Measurements from ENCODE around the gene PPT2. TPM values are rescaled to one million over a fixed set of nuclear protein-coding genes. Genes with fewer than 3 reads are reported as not detected.

The PPT2 gene
- total and polyA plus RNA-seq, 2 of the 13 experiments (the other 11 are each of a cell fraction or from before 2014, with no cell fraction given): 39.2 to 61.8 TPM

DNA sequence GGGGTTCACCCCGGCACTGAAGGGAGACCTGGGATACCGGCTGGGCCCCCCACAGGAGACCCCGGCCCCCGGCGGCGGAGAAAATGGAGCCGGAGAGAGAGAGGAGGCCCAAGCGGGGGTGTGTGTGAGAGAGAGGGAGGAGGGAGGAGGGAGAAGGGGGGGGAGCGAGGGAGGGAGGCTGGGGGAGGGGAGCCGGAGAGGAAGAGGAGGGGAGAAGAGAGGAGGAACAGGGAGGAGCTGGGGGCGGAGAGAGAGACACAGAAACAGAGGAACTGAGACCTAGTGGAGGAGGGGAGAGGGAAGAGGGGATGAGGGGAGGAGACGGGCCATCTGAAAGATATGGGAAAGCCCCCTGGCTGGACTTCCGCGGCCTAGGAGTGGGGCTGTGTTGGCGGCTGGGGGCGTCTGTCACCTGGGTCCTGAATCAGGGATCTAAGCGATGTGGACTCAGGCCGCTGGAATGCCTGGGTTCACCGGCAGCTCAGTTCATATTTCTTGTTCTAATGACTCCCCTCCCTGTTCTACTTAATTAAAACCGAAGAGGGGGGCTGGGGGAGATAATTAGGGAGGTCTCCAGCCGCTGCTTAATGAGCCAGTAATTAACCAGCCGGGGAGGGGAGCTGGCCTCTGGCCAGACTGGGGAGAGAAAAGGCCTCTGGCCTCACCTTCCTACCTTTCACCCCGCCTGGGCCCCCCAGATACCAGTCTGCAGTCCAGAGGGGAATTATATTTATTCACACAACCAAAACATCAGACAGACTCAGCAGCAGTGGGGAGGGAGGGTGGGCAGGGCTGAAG is 36.3 kb downstream of the PPT2 start, which contains the start of gene PBX2 (continued):
- TF ChIP-seq NFKB2 (CRISPR knock-in tag; IDR thresholded peaks at IDR 0.05; ENCODE audit: borderline replicate concordance) (peak; percentile 85; the same call in 1 of the 2 replicates), ZNF3 (CRISPR knock-in tag; IDR thresholded peaks at IDR 0.05) (0 out of 2 replicates have a peak, but pooled peaks have one; percentile 14), MAZ (IDR thresholded peaks at IDR 0.05; ENCODE audit: borderline replicate concordance, low read depth, low read length) (peak; percentile 88; the same call in 1 of the 2 replicates), MAZ (CRISPR knock-in tag; IDR thresholded peaks at IDR 0.05; ENCODE audit: low read depth) (peak; percentile 69; the same call in 1 of the 2 replicates), ZNF761 (CRISPR knock-in tag; conservative IDR thresholded peaks at IDR 0.05) (0 out of 2 replicates have a peak, but pooled peaks have one; percentile 47), PRPF4 (IDR thresholded peaks at IDR 0.05; ENCODE audit: low read depth, low read length, poor library complexity, severe bottlenecking) (peak; percentile 55), ZNF713 (CRISPR knock-in tag; IDR thresholded peaks at IDR 0.05) (0 out of 2 replicates have a peak, but pooled peaks have one; percentile 82), ZNF83 (CRISPR knock-in tag; IDR thresholded peaks at IDR 0.05; ENCODE audit: borderline replicate concordance) (0 out of 2 replicates have a peak, but pooled peaks have one; percentile 35), ZNF776 (CRISPR knock-in tag; IDR thresholded peaks at IDR 0.05) (0 out of 2 replicates have a peak, but pooled peaks have one; percentile 61), MTA1 (CRISPR knock-in tag; IDR thresholded peaks at IDR 0.05; ENCODE audit: borderline replicate concordance) (peak; percentile 45; the same call in 1 of the 2 replicates), ZNF441 (CRISPR knock-in tag; IDR thresholded peaks at IDR 0.05; ENCODE audit: borderline replicate concordance) (peak; percentile 50; the same call in 1 of the 2 replicates), RELA (CRISPR knock-in tag; IDR thresholded peaks at IDR 0.05) (peak; percentile 88; the same call in 1 of the 2 replicates), GATAD1 (CRISPR knock-in tag; IDR thresholded peaks at IDR 0.05) (peak; percentile 66; the same call in 1 of the 2 replicates), CBFB (CRISPR knock-in tag; IDR thresholded peaks at IDR 0.05) (0 out of 2 replicates have a peak, but pooled peaks have one; percentile 47), ZMAT3 (CRISPR knock-in tag; conservative IDR thresholded peaks at IDR 0.05) (0 out of 2 replicates have a peak, but pooled peaks have one; percentile 47), ZKSCAN8 (CRISPR knock-in tag; IDR thresholded peaks at IDR 0.05; ENCODE audit: borderline replicate concordance) (0 out of 2 replicates have a peak, but pooled peaks have one; percentile 29), JARID2 (CRISPR knock-in tag; IDR thresholded peaks at IDR 0.05; ENCODE audit: insufficient replicate concordance) (peak; percentile 61), POGZ (CRISPR knock-in tag; IDR thresholded peaks at IDR 0.05) (peak; percentile 39)
- TF ChIP-seq, protein P1, sequence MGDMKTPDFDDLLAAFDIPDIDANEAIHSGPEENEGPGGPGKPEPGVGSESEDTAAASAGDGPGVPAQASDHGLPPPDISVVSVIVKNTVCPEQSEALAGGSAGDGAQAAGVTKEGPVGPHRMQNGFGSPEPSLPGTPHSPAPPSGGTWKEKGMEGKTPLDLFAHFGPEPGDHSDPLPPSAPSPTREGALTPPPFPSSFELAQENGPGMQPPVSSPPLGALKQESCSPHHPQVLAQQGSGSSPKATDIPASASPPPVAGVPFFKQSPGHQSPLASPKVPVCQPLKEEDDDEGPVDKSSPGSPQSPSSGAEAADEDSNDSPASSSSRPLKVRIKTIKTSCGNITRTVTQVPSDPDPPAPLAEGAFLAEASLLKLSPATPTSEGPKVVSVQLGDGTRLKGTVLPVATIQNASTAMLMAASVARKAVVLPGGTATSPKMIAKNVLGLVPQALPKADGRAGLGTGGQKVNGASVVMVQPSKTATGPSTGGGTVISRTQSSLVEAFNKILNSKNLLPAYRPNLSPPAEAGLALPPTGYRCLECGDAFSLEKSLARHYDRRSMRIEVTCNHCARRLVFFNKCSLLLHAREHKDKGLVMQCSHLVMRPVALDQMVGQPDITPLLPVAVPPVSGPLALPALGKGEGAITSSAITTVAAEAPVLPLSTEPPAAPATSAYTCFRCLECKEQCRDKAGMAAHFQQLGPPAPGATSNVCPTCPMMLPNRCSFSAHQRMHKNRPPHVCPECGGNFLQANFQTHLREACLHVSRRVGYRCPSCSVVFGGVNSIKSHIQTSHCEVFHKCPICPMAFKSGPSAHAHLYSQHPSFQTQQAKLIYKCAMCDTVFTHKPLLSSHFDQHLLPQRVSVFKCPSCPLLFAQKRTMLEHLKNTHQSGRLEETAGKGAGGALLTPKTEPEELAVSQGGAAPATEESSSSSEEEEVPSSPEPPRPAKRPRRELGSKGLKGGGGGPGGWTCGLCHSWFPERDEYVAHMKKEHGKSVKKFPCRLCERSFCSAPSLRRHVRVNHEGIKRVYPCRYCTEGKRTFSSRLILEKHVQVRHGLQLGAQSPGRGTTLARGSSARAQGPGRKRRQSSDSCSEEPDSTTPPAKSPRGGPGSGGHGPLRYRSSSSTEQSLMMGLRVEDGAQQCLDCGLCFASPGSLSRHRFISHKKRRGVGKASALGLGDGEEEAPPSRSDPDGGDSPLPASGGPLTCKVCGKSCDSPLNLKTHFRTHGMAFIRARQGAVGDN (CRISPR knock-in tag; IDR thresholded peaks at IDR 0.05): peak; percentile 51
- TF ChIP-seq, protein P2, sequence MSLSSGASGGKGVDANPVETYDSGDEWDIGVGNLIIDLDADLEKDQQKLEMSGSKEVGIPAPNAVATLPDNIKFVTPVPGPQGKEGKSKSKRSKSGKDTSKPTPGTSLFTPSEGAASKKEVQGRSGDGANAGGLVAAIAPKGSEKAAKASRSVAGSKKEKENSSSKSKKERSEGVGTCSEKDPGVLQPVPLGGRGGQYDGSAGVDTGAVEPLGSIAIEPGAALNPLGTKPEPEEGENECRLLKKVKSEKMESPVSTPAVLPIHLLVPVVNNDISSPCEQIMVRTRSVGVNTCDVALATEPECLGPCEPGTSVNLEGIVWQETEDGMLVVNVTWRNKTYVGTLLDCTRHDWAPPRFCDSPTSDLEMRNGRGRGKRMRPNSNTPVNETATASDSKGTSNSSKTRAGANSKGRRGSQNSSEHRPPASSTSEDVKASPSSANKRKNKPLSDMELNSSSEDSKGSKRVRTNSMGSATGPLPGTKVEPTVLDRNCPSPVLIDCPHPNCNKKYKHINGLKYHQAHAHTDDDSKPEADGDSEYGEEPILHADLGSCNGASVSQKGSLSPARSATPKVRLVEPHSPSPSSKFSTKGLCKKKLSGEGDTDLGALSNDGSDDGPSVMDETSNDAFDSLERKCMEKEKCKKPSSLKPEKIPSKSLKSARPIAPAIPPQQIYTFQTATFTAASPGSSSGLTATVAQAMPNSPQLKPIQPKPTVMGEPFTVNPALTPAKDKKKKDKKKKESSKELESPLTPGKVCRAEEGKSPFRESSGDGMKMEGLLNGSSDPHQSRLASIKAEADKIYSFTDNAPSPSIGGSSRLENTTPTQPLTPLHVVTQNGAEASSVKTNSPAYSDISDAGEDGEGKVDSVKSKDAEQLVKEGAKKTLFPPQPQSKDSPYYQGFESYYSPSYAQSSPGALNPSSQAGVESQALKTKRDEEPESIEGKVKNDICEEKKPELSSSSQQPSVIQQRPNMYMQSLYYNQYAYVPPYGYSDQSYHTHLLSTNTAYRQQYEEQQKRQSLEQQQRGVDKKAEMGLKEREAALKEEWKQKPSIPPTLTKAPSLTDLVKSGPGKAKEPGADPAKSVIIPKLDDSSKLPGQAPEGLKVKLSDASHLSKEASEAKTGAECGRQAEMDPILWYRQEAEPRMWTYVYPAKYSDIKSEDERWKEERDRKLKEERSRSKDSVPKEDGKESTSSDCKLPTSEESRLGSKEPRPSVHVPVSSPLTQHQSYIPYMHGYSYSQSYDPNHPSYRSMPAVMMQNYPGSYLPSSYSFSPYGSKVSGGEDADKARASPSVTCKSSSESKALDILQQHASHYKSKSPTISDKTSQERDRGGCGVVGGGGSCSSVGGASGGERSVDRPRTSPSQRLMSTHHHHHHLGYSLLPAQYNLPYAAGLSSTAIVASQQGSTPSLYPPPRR (CRISPR knock-in tag; IDR thresholded peaks at IDR 0.05; ENCODE audit: borderline replicate concordance): 0 out of 2 replicates have a peak, but pooled peaks have one; percentile 38
